Measurements from ENCODE around the gene DNAI1.

The DNAI1 gene

GRCh38 chr9:34442770-34443169, 15.8 kb upstream of the DNAI1 start:
- H3K27ac ChIP-seq = no peak overlapping the region
- TF ChIP-seq CTCF (conservative IDR thresholded peaks at IDR 0.05) (no peak), ZFX (IDR thresholded peaks at IDR 0.05) (no peak)

GRCh38 chr9:34443533-34443932, 15.1 kb upstream of the DNAI1 start:
- H3K27ac ChIP-seq = no peak overlapping the region
- no peak for TF ChIP-seq ZFX (IDR thresholded peaks at IDR 0.05)

GRCh38 chr9:34443976-34444375, 14.6 kb upstream of the DNAI1 start:
- TF ChIP-seq ZFX (IDR thresholded peaks at IDR 0.05) (no peak), CTCF (conservative IDR thresholded peaks at IDR 0.05) (no peak)
- no peak overlapping the region for H3K27ac ChIP-seq

- TF ChIP-seq ZFX (IDR thresholded peaks at IDR 0.05) (no peak), CTCF (conservative IDR thresholded peaks at IDR 0.05) (no peak)
- no peak overlapping the region for H3K27ac ChIP-seq
Observed at GRCh38 chr9:34446468-34446891, 12.1 kb upstream of the DNAI1 start.

GRCh38 chr9:34446951-34447350, 11.7 kb upstream of the DNAI1 start:
- no peak for TF ChIP-seq CTCF (conservative IDR thresholded peaks at IDR 0.05)
- TF ChIP-seq ZFX (IDR thresholded peaks at IDR 0.05) = no peak
- no peak overlapping the region for H3K27ac ChIP-seq

GRCh38 chr9:34450644-34451043, 8.0 kb upstream of the DNAI1 start:
- H3K27ac ChIP-seq = no peak overlapping the region

GRCh38 chr9:34451135-34451534, 7.5 kb upstream of the DNAI1 start:
- TF ChIP-seq CTCF (conservative IDR thresholded peaks at IDR 0.05) = no peak
- TF ChIP-seq ZFX (IDR thresholded peaks at IDR 0.05) = no peak
- H3K27ac ChIP-seq = no peak overlapping the region

More at GRCh38 chr9:34450644-34451043, 8.0 kb upstream of the DNAI1 start:
- TF ChIP-seq ZFX (IDR thresholded peaks at IDR 0.05) (no peak), CTCF (conservative IDR thresholded peaks at IDR 0.05) (no peak)

GRCh38 chr9:34451545-34451944, 7.1 kb upstream of the DNAI1 start:
- no peak overlapping the region for H3K27ac ChIP-seq
- TF ChIP-seq ZFX (IDR thresholded peaks at IDR 0.05) (no peak), CTCF (conservative IDR thresholded peaks at IDR 0.05) (no peak)

All from C4-2B (cell line).